DND-41 (cell line): Measurements from ENCODE around the gene LRRC28.

Source experiments
- ATAC-seq: fragments of 200-7000 bp; cut with Tn5 transposase; 3 replicates; pipeline ENCODE4 v1.9.1; 2021; ENCODE audit warnings: low read depth; ENCODE audit not compliant: insufficient read depth
- DNase-seq: peaks from one replicate; pipeline ENCODE4 v3.0.0-alpha.2; 2020
- H2AFZ ChIP-seq: 2 replicates; pipeline ENCODE4 v1.6.0; 2012; ENCODE audit warnings: low read depth, low read length
- H3K27ac ChIP-seq: 2 replicates; pipeline ENCODE4 v1.5.1; 2012; ENCODE audit warnings: low read length, inconsistent platforms
- H3K27me3 ChIP-seq: fragments of 200-600 bp; sonication (generic); 2 replicates; pipeline ENCODE4 v1.6.0; 2012; ENCODE audit warnings: low read length, mild to moderate bottlenecking, inconsistent platforms; ENCODE audit not compliant: insufficient read depth, poor library complexity
- H3K36me3 ChIP-seq: 2 replicates; pipeline ENCODE4 v1.5.1; 2012; ENCODE audit warnings: low read length, inconsistent platforms; ENCODE audit not compliant: insufficient read depth
- H3K4me1 ChIP-seq: 2 replicates; pipeline ENCODE4 v1.5.1; 2012; ENCODE audit warnings: mild to moderate bottlenecking, low read length; ENCODE audit not compliant: insufficient read depth
- H3K4me2 ChIP-seq: 2 replicates; pipeline ENCODE4 v1.6.0; 2012; ENCODE audit warnings: mild to moderate bottlenecking, moderate library complexity, low read length, inconsistent platforms; ENCODE audit not compliant: insufficient read depth
- H3K4me3 ChIP-seq, 2 experiments: fragments of 200-600 bp in 1 of 2; shearing (Covaris generic) in 1 of 2; 2 replicates each; pipeline ENCODE4 v1.5.1; 2012 to 2016; ENCODE audit warnings: inconsistent platforms in 2 of 2, low read length in 2 of 2, mild to moderate bottlenecking in 2 of 2, low read depth in 1 of 2, moderate library complexity in 1 of 2
- H3K79me2 ChIP-seq: 2 replicates; pipeline ENCODE4 v1.6.0; 2012; ENCODE audit warnings: low read length, inconsistent platforms; ENCODE audit not compliant: insufficient read depth
- H3K9ac ChIP-seq: 2 replicates; pipeline ENCODE4 v1.6.0; 2012; ENCODE audit warnings: low read depth, mild to moderate bottlenecking, inconsistent platforms, low read length, moderate library complexity
- H3K9me3 ChIP-seq: 2 replicates; pipeline ENCODE4 v1.5.1; 2012; ENCODE audit warnings: low read length, moderate library complexity, mild to moderate bottlenecking, inconsistent platforms; ENCODE audit not compliant: insufficient read depth, severe bottlenecking
- H4K20me1 ChIP-seq: 2 replicates; pipeline ENCODE4 v1.6.0; 2012; ENCODE audit warnings: low read length; ENCODE audit not compliant: insufficient read depth
- CTCF ChIP-seq: IDR thresholded peaks from 2 replicates; pipeline ENCODE4 v1.5.1; 2012; ENCODE audit warnings: borderline replicate concordance, low read length, moderate library complexity, mild to moderate bottlenecking; ENCODE audit not compliant: poor library complexity, severe bottlenecking; ENCODE audit errors: extremely low read depth
- EZH2 ChIP-seq: IDR thresholded peaks from 3 replicates; pipeline ENCODE4 v1.6.1; 2012; ENCODE audit warnings: borderline replicate concordance, low read depth, mild to moderate bottlenecking, moderate library complexity, low read length, inconsistent platforms; ENCODE audit not compliant: severe bottlenecking

Gene LRRC28

GRCh38 chr15:99324082-99324620 lies 72.9 kb downstream of the LRRC28 start:
- no peaks in the 10 kb centered on the region for H3K4me1 ChIP-seq
- no peak for DNase-seq
- H3K9ac ChIP-seq = no peak overlapping the region
- ATAC-seq = no peak
- no peaks in the 10 kb centered on the region for H4K20me1 ChIP-seq
- H3K79me2 ChIP-seq = 0 out of 2 replicates have a peak, but pooled peaks cover 4% of the 10 kb centered on the region
- H3K4me2 ChIP-seq = no peak overlapping the region
- no peak overlapping the region for H3K4me3 ChIP-seq
- no peak overlapping the region for H2AFZ ChIP-seq
- peaks cover 3% of the 10 kb centered on the region; the same call in 1 of the 2 replicates for H3K36me3 ChIP-seq
- no peak overlapping the region for H3K27ac ChIP-seq
- TF ChIP-seq EZH2 (no peak), CTCF (no peak)
- H3K27me3 ChIP-seq = no peaks in the 10 kb centered on the region
- no peaks in the 10 kb centered on the region for H3K9me3 ChIP-seq

GRCh38 chr15:99324700-99325099 lies 73.4 kb downstream of the LRRC28 start:
- H3K27ac ChIP-seq = no peak overlapping the region
- no peak overlapping the region for H3K4me2 ChIP-seq
- H3K4me3 ChIP-seq = no peak overlapping the region

GRCh38 chr15:99326235-99326634 lies 75.0 kb downstream of the LRRC28 start:
- DNase-seq (no peak), ATAC-seq (no peak)
- TF ChIP-seq EZH2 (no peak), CTCF (no peak)
- no peaks in the 10 kb centered on the region for H3K9me3 ChIP-seq
- H3K4me2 ChIP-seq = no peak overlapping the region
- no peaks in the 10 kb centered on the region for H4K20me1 ChIP-seq
- no peaks in the 10 kb centered on the region for H3K27me3 ChIP-seq
- peaks cover 10% of the 10 kb centered on the region; the same call in 1 of the 2 replicates for H3K79me2 ChIP-seq
- H3K4me1 ChIP-seq = no peaks in the 10 kb centered on the region
- no peak overlapping the region for H2AFZ ChIP-seq
- no peak overlapping the region for H3K4me3 ChIP-seq
- no peaks in the 10 kb centered on the region for H3K36me3 ChIP-seq
- H3K9ac ChIP-seq = no peak overlapping the region
- H3K27ac ChIP-seq = no peak overlapping the region

More at GRCh38 chr15:99324700-99325099, 73.4 kb downstream of the LRRC28 start:
- no peaks in the 10 kb centered on the region for H4K20me1 ChIP-seq
- TF ChIP-seq EZH2 = no peak
- no peak for TF ChIP-seq CTCF
- no peak overlapping the region for H2AFZ ChIP-seq
- H3K4me1 ChIP-seq = no peaks in the 10 kb centered on the region
- peaks cover 3% of the 10 kb centered on the region; the same call in 1 of the 2 replicates for H3K36me3 ChIP-seq
- H3K27me3 ChIP-seq = no peaks in the 10 kb centered on the region
- DNase-seq = no peak
- no peak overlapping the region for H3K9ac ChIP-seq
- 0 out of 2 replicates have a peak, but pooled peaks cover 6% of the 10 kb centered on the region for H3K79me2 ChIP-seq
- ATAC-seq = no peak
- H3K9me3 ChIP-seq = no peaks in the 10 kb centered on the region
